ENCODE data around the gene NCK2.

- TF ChIP-seq GABPA (tag; conservative IDR thresholded peaks at IDR 0.05; ENCODE audit: low read depth) = no peak
- TF ChIP-seq BDP1 (IDR thresholded peaks at IDR 0.05; ENCODE audit: insufficient read depth, insufficient read length) = no peak
- TF ChIP-seq FIP1L1 (IDR thresholded peaks at IDR 0.05; ENCODE audit: low read depth, low read length, poor library complexity, severe bottlenecking) = no peak
- no peak for TF ChIP-seq FOXK2 (conservative IDR thresholded peaks at IDR 0.05 in 1 of 2, IDR thresholded peaks at IDR 0.05 in 1 of 2; ENCODE audit: low read depth in 2 of 2)
- TF ChIP-seq, protein P1, sequence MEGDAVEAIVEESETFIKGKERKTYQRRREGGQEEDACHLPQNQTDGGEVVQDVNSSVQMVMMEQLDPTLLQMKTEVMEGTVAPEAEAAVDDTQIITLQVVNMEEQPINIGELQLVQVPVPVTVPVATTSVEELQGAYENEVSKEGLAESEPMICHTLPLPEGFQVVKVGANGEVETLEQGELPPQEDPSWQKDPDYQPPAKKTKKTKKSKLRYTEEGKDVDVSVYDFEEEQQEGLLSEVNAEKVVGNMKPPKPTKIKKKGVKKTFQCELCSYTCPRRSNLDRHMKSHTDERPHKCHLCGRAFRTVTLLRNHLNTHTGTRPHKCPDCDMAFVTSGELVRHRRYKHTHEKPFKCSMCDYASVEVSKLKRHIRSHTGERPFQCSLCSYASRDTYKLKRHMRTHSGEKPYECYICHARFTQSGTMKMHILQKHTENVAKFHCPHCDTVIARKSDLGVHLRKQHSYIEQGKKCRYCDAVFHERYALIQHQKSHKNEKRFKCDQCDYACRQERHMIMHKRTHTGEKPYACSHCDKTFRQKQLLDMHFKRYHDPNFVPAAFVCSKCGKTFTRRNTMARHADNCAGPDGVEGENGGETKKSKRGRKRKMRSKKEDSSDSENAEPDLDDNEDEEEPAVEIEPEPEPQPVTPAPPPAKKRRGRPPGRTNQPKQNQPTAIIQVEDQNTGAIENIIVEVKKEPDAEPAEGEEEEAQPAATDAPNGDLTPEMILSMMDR (IDR thresholded peaks at IDR 0.05 in 2 of 3, conservative IDR thresholded peaks at IDR 0.05 in 1 of 3; ENCODE audit: insufficient read depth in 2 of 3, low read depth in 1 of 3, low read length in 3 of 3) = no peak
- TF ChIP-seq SMARCE1 (IDR thresholded peaks at IDR 0.05) = no peak
- TF ChIP-seq HDGF (IDR thresholded peaks at IDR 0.05) = no peak
- TF ChIP-seq HEY1 (CRISPR knock-in tag; IDR thresholded peaks at IDR 0.05; ENCODE audit: borderline replicate concordance) = no peak
- no peak for TF ChIP-seq TARDBP (IDR thresholded peaks at IDR 0.05)
- no peak for TF ChIP-seq POLR2AphosphoS5 (IDR thresholded peaks at IDR 0.05; ENCODE audit: control insufficient read depth, insufficient read depth, low read depth, low read length)
- no peak for TF ChIP-seq CTBP1 (IDR thresholded peaks at IDR 0.05; ENCODE audit: borderline replicate concordance)
- TF ChIP-seq ARID1B (IDR thresholded peaks at IDR 0.05) = no peak
- no peak for TF ChIP-seq ZBTB8A (IDR thresholded peaks at IDR 0.05; ENCODE audit: partially characterized antibody)
Observed at GRCh38 chr2:105752691-105753358, 8.1 kb downstream of the NCK2 start.

Data from K562 (cell line).